A549 (cell line): ENCODE measurements around the gene ATP2B3. TPM values are rescaled to one million over a fixed set of nuclear protein-coding genes. Genes with fewer than 3 reads are reported as not detected.

ENCODE experiments used
- ATAC-seq, 2 experiments: fragments of 200-7000 bp in 1 of 2; fragments of >200 bp in 1 of 2; cut with Nextera tagmentation in 1 of 2; cut with Tn5 transposase in 1 of 2; 3 replicates each; pipeline versions ENCODE4 v1.8.0 to v1.9.1; 2018 to 2020; ENCODE audit warnings: mild to moderate bottlenecking in 1 of 2, moderate library complexity in 1 of 2
- CTCF ChIA-PET: fragments of 300-600 bp; sonication (Branson Sonifier 250); formaldehyde crosslinking; extraction: SDS; loops from one replicate; lab custom pipeline; 2021; ENCODE audit warnings: antibody characterized with exemption, inconsistent platforms; lab: Yijun Ruan, JAX
- POLR2A ChIA-PET: fragments of 350-600 bp; formaldehyde crosslinking; extraction: SDS; loops from one replicate; lab custom pipeline; 2021; ENCODE audit warnings: antibody characterized with exemption, inconsistent platforms; lab: Yijun Ruan, JAX
- DNase-seq, 2 experiments: peaks; one replicate each; pipeline versions ENCODE4 v3.0.0 to v3.0.0-alpha.2; 2011 to 2016; ENCODE audit warnings: low read depth in 1 of 2, low spot score in 1 of 2
- FAIRE-seq: peaks from 2 replicates; lab custom pipeline; 2011; peaks lifted over from hg19 to GRCh38; lab: Jason Lieb, UNC
- H3K27ac ChIP-seq, 2 experiments: fragments of >200 bp; sonication (Bioruptor Twin); formaldehyde crosslinking; 3 replicates each; pipeline ENCODE4 v1.5.1; 2016 to 2017
- H3K4me1 ChIP-seq: fragments of >200 bp; sonication (Bioruptor Twin); formaldehyde crosslinking; 3 replicates; pipeline ENCODE4 v1.6.1; 2016
- H3K4me2 ChIP-seq: fragments of >200 bp; sonication (Bioruptor Twin); formaldehyde crosslinking; 3 replicates; pipeline ENCODE4 v1.6.1; 2016
- H3K4me3 ChIP-seq: fragments of >200 bp; sonication (Bioruptor Twin); formaldehyde crosslinking; 3 replicates; pipeline ENCODE4 v1.5.1; 2016
- H3K9me3 ChIP-seq: fragments of >200 bp; sonication (Bioruptor Twin); formaldehyde crosslinking; 3 replicates; pipeline ENCODE4 v1.6.1; 2016
- ATOH8 ChIP-seq: fragments of 250-450 bp; sonication (Bioruptor Pico); IDR thresholded peaks from 2 replicates; pipeline ENCODE4 v1.5.0; 2020; ENCODE audit warnings: low read depth, mild to moderate bottlenecking, moderate library complexity
- BCL3 ChIP-seq: fragments of >200 bp; sonication (Bioruptor Twin); formaldehyde crosslinking; IDR thresholded peaks from 3 replicates; pipeline ENCODE4 v1.6.1; 2016
- BHLHE40 ChIP-seq: IDR thresholded peaks from 2 replicates; pipeline ENCODE4 v1.6.1; 2012; ENCODE audit warnings: low read depth, low read length, inconsistent platforms
- CBX8 ChIP-seq: fragments of 200-600 bp; sonication (generic); IDR thresholded peaks from 2 replicates; pipeline ENCODE4 v1.6.1; 2016
- E2F6 ChIP-seq: IDR thresholded peaks from 2 replicates; pipeline ENCODE4 v1.6.1; 2012; ENCODE audit warnings: low read depth, borderline replicate concordance
- ELK1 ChIP-seq: fragments of 150-350 bp; IDR thresholded peaks from 2 replicates; pipeline ENCODE4 v1.6.1; 2014; ENCODE audit warnings: low read depth, mild to moderate bottlenecking, low read length
- EP300 ChIP-seq, 2 experiments: fragments of >200 bp; sonication (Bioruptor Twin); formaldehyde crosslinking; IDR thresholded peaks; 2 replicates in 1 of 2; 3 replicates in 1 of 2; pipeline ENCODE4 v1.6.1; 2016 to 2017
- ESRRA ChIP-seq: fragments of 150-350 bp; IDR thresholded peaks from 2 replicates; pipeline ENCODE4 v1.6.1; 2014; ENCODE audit warnings: mild to moderate bottlenecking, low read length, borderline replicate concordance
- FOSL2 ChIP-seq, 2 experiments: fragments of 450-650 bp in 1 of 2; fragments of >200 bp in 1 of 2; sonication (Bioruptor Twin) in 1 of 2; formaldehyde crosslinking; IDR thresholded peaks; 2 replicates each; pipeline versions ENCODE4 v1.5.0 to v1.6.1; 2016 to 2020; ENCODE audit warnings: mild to moderate bottlenecking in 1 of 2, moderate library complexity in 1 of 2
- GATA3 ChIP-seq: IDR thresholded peaks from 2 replicates; pipeline ENCODE4 v1.6.1; 2012; ENCODE audit warnings: borderline replicate concordance
- HEYL ChIP-seq: fragments of 250-450 bp; sonication (Bioruptor Pico); IDR thresholded peaks from 2 replicates; pipeline ENCODE4 v1.8.0; 2021; ENCODE audit warnings: mild to moderate bottlenecking, moderate library complexity
- HOXB13 ChIP-seq: fragments of 250-450 bp; sonication (Bioruptor Pico); IDR thresholded peaks from 2 replicates; pipeline ENCODE4 v1.5.0; 2020; ENCODE audit warnings: low read depth, mild to moderate bottlenecking, moderate library complexity
- JUN ChIP-seq, 2 experiments: fragments of >200 bp; sonication (Bioruptor Twin); formaldehyde crosslinking; IDR thresholded peaks; 2 replicates in 1 of 2; 3 replicates in 1 of 2; pipeline ENCODE4 v1.6.1; 2016 to 2017
- MAZ ChIP-seq: fragments of 150-350 bp; IDR thresholded peaks from 2 replicates; pipeline ENCODE4 v1.6.1; 2014; ENCODE audit warnings: antibody characterized with exemption, low read depth, low read length, borderline replicate concordance
- NR3C1 ChIP-seq: fragments of >200 bp; sonication (Bioruptor Twin); formaldehyde crosslinking; IDR thresholded peaks from 3 replicates; pipeline ENCODE4 v1.6.1; 2017
- POLR2AphosphoS2 ChIP-seq: conservative IDR thresholded peaks from 2 replicates; pipeline ENCODE4 v1.6.1; 2012; ENCODE audit warnings: low read length, improper control_type of control experiment, inconsistent platforms
- RAD21 ChIP-seq, 2 experiments: fragments of >200 bp in 1 of 2; sonication (Bioruptor Twin) in 1 of 2; formaldehyde crosslinking in 1 of 2; IDR thresholded peaks in 1 of 2; conservative IDR thresholded peaks in 1 of 2; 2 replicates in 1 of 2; 3 replicates in 1 of 2; pipeline ENCODE4 v1.6.1; 2012 to 2018; ENCODE audit warnings: inconsistent platforms in 1 of 2
- REST ChIP-seq: fragments of 200-600 bp; sonication (generic); IDR thresholded peaks from 2 replicates; pipeline ENCODE4 v1.6.1; 2016; ENCODE audit warnings: antibody characterized with exemption, mild to moderate bottlenecking, moderate library complexity
- RNF2 ChIP-seq: fragments of 200-600 bp; sonication (generic); IDR thresholded peaks from 2 replicates; pipeline ENCODE4 v1.6.1; 2016; ENCODE audit warnings: low read depth, mild to moderate bottlenecking, antibody characterized with exemption, moderate library complexity, borderline replicate concordance
- SREBF2 ChIP-seq: fragments of 450-650 bp; IDR thresholded peaks from 2 replicates; pipeline ENCODE4 v1.6.1; 2014; ENCODE audit warnings: mild to moderate bottlenecking, moderate library complexity
- TP53 ChIP-seq: fragments of 250-450 bp; sonication (Bioruptor Pico); IDR thresholded peaks from 2 replicates; pipeline ENCODE4 v1.5.0; 2021; ENCODE audit warnings: mild to moderate bottlenecking, moderate library complexity
- USF2 ChIP-seq: fragments of 450-650 bp; IDR thresholded peaks from 2 replicates; pipeline ENCODE4 v1.6.1; 2014; ENCODE audit warnings: antibody characterized with exemption
- ZC3H11A ChIP-seq: fragments of 450-650 bp; IDR thresholded peaks from 2 replicates; pipeline ENCODE4 v1.6.1; 2014; ENCODE audit warnings: antibody characterized with exemption, mild to moderate bottlenecking
- ZFP36 ChIP-seq: fragments of 450-650 bp; IDR thresholded peaks from 2 replicates; pipeline ENCODE4 v1.6.1; 2014; ENCODE audit warnings: borderline replicate concordance; ENCODE audit not compliant: partially characterized antibody
- ZSCAN20 ChIP-seq: fragments of 250-450 bp; sonication (Bioruptor Pico); IDR thresholded peaks from 2 replicates; pipeline ENCODE4 v1.8.0; 2022; ENCODE audit warnings: mild to moderate bottlenecking, moderate library complexity
- WGBS: methylation state at CpG from one replicate; pipeline ENCODE4 v1.1.6; 2017; ENCODE audit errors: missing lambda C conversion rate; 5-methylcytosine and 5-hydroxymethylcytosine counted together
- polyA plus RNA-seq, 4 experiments: library from polyadenylated mRNA; depleted of rRNA in 3 of 4; stranded (reverse); fragments of >200 nt; fragmentation: RNase III in 1 of 4; extraction: RNeasy Plus Mini Kit Qiagen cat#74134 plus additional on column Dnase treatment in 1 of 4; gene quantifications; 2 replicates in 3 of 4; 3 replicates in 1 of 4; pipeline ENCODE4 v1.2.3, GENCODE V29; 2011 to 2017

Gene ATP2B3
- polyA plus RNA-seq, 2 of the 4 experiments (the other 2 are of a cell fraction) = 0.13 to 0.30 TPM

- H3K4me2 ChIP-seq = no peak overlapping the region
- ATAC-seq = no peak
- POLR2A ChIA-PET = no interaction called here
- TF ChIP-seq ATOH8 (CRISPR knock-in tag) (no peak), ZFP36 (no peak), TP53 (CRISPR knock-in tag) (no peak), SREBF2 (no peak), E2F6 (no peak), MAZ (no peak), HEYL (CRISPR knock-in tag) (no peak), USF2 (no peak), EP300 (IDR thresholded peaks at IDR 0.05) (no peak), RAD21 (conservative IDR thresholded peaks at IDR 0.05 in 1 of 2, IDR thresholded peaks at IDR 0.05 in 1 of 2) (no peak)
- TF ChIP-seq, all 56 proteins: peak for 0
- DNase-seq (no peak), FAIRE-seq (no peak)
- H3K4me1 ChIP-seq = no peaks in the 10 kb centered on the region
- CTCF ChIA-PET = interaction anchor here (0.9 to 3.5 kb wide), 5 partner anchors 9 to 131 kb away, joined by 3 to 42 read pairs (median 5); no protein-coding TSS in a partner anchor
- 81% methylated on average over 6 of the region's 11 CpGs for WGBS
- H3K27ac ChIP-seq = no peak overlapping the region
- H3K4me3 ChIP-seq = no peak overlapping the region
- no peaks in the 10 kb centered on the region for H3K9me3 ChIP-seq
Observed at GRCh38 chrX:153537080-153537479, 19.6 kb downstream of the ATP2B3 start.

GRCh38 chrX:153537526-153538295 lies 20.3 kb downstream of the ATP2B3 start:
- ATAC-seq (no peak), FAIRE-seq (no peak), DNase-seq (no peak)
- H3K4me3 ChIP-seq = no peak overlapping the region
- TF ChIP-seq ZSCAN20 (CRISPR knock-in tag) (no peak), POLR2AphosphoS2 (no peak), BHLHE40 (no peak), HOXB13 (no peak), ZFP36 (no peak), BCL3 (no peak), MAZ (no peak), GATA3 (no peak), CBX8 (no peak)
- H3K9me3 ChIP-seq = no peaks in the 10 kb centered on the region
- H3K4me2 ChIP-seq = no peak overlapping the region
- ChIA-PET CTCF (interaction anchor here (0.6 to 3.9 kb wide), 11 partner anchors 9 to 171 kb away, joined by 3 to 42 read pairs (median 3); no protein-coding TSS in a partner anchor), POLR2A (no interaction called here)
- no peak overlapping the region for H3K27ac ChIP-seq
- 75% methylated on average over 6 of the region's 26 CpGs for WGBS
- H3K4me1 ChIP-seq = no peaks in the 10 kb centered on the region

- Histone ChIP-seq H3K4me1 (no peaks in the 10 kb centered on the region), H3K27ac (no peak overlapping the region), H3K9me3 (no peaks in the 10 kb centered on the region), H3K4me2 (no peak overlapping the region), H3K4me3 (no peak overlapping the region)
- FAIRE-seq (no peak), ATAC-seq (no peak), DNase-seq (no peak)
- WGBS = 91% methylated on average over 4 of the region's 17 CpGs
- ChIA-PET CTCF (interaction anchor here (0.6 to 4.4 kb wide), 20 partner anchors 10 to 506 kb away, joined by 3 to 50 read pairs (median 6); no protein-coding TSS in a partner anchor), POLR2A (no interaction called here)
- TF ChIP-seq ESRRA = no peak
- TF ChIP-seq NR3C1 = no peak
- TF ChIP-seq JUN (IDR thresholded peaks at IDR 0.05) = no peak
- TF ChIP-seq ZC3H11A = no peak
- no peak for TF ChIP-seq FOSL2 (IDR thresholded peaks at IDR 0.05)
- TF ChIP-seq FOSL2 (CRISPR knock-in tag; IDR thresholded peaks at IDR 0.05) = no peak
- TF ChIP-seq RNF2 = no peak
- TF ChIP-seq REST = no peak
- TF ChIP-seq GATA3 = no peak
- no peak for TF ChIP-seq ELK1
Observed at GRCh38 chrX:153538424-153538823, 21.0 kb downstream of the ATP2B3 start.
